Right ventricle myocardium superior (tissue), 1 donor: Measurements from ENCODE around the gene HIBADH. TPM values are rescaled to one million over a fixed set of nuclear protein-coding genes. Genes with fewer than 3 reads are reported as not detected.

Experiments
- ATAC-seq: fragments of 200-7000 bp; cut with Tn5 transposase; one replicate; pipeline ENCODE4 v1.9.1; 2020; ENCODE audit warnings: mild to moderate bottlenecking; ENCODE audit not compliant: poor library complexity
- DNase-seq: peaks from one replicate; pipeline ENCODE4 v3.0.0-alpha.2; 2020
- intact Hi-C: fragments of 100-400 bp; cut with DNase I; formaldehyde crosslinking; loops from one replicate; pipeline ENCODE4 v1.11.2; 2022
- total RNA-seq: library from RNA; stranded (reverse); fragmentation: NEBNext Ultra II Directional; extraction: Animal tissue kit (Norgen Biotek cat#: 25700); gene quantifications from one replicate; pipeline ENCODE4 v1.2.1, GENCODE V29; 2021
- donor health status: DM: no; HTN: yes; CAD: no; lungs with severe emphysema.

Gene HIBADH
- total RNA-seq, 1 donor from 2014 or later: 113 TPM

DNA sequence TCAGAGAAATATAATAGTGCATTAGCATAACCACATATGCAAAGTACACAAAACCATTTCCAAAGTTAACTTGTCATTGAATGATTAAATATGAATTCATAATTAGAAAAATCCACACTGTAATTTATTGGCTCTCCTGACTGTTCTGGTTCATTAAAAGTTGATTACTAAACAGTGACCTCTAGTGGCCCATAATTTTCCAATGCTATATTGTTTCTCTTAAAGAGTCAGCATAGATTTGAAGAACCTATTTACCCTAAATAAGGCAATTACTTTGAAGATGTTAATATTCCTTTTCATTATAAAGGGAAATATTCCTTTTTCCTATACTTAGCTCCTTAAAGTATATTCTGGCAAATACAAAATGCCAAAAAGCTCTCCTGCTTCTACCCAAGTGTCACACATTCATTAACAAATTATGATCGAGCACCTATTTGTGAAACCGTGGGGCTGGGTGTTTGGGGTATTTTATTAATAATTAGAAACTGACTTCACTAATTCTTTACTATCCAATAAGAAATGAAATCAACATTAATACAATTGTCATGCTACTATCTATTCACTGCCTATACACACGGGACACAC, 86.2 kb downstream of the HIBADH start:
- ATAC-seq (peak; percentile 73), DNase-seq (no peak)
- intact Hi-C loops: no loop called here

DNA sequence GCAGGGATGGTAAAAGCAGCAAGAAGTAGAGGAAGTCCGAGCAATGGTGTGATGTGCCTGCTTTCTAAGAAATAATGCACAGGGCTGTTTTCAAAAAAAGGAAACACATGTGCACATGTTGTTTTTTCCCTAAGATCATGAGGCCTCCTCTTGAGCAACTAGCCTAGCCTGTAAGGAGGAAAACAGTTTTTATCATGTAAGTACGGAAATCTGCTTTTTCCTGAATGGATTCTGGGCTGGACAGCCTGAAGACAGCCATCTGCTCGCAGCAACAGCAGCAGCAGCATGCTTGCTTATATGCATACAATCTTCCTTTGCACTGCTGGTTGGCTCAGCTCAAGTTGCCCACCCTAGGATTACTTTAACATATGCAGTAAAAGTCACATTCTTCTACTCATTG, 87.1 kb downstream of the HIBADH start:
- DNase-seq (no peak), ATAC-seq (no peak)
- intact Hi-C loops: no loop called here

DNA sequence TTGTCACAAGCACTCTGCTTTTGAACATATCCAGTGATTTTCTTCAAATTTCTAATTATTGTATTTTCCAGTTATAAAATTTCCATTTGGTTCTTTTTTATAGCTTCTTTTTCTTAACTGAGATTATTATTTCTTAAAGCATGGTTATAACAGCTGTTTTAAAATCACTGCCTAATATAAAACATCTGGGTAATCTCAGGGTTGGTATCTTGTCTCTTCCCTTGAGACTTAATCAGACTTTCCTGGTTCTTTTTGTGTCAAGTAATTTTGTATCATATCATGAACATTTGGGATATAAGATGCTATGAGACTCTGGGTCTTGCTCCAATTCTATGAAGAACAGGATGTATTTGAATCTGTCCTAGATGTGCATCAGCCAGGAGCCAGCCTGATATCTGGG, 93.6 kb downstream of the HIBADH start:
- intact Hi-C loops: no loop called here
- ATAC-seq: no peak
- DNase-seq: no peak

DNA sequence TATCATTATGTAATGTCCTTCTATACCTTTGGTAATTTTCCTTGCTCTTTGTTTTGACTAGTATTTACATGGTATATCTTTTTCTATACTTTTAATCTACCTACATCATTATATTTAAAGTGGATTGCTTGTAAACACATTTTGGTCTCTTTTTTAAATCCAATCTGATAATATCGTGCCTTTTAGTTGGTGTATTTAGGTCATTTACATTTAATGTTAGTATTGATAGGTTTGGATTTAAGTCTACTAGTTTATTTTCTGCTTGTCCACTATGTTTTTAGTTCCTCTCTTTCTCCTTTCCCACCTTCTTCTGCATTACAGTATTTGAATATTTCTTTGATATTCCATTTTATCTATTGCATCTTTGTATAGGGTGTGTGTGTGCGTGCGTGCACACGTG, 95.4 kb downstream of the HIBADH start:
- ATAC-seq: no peak
- intact Hi-C loops: no loop called here
- no peak for DNase-seq

DNA sequence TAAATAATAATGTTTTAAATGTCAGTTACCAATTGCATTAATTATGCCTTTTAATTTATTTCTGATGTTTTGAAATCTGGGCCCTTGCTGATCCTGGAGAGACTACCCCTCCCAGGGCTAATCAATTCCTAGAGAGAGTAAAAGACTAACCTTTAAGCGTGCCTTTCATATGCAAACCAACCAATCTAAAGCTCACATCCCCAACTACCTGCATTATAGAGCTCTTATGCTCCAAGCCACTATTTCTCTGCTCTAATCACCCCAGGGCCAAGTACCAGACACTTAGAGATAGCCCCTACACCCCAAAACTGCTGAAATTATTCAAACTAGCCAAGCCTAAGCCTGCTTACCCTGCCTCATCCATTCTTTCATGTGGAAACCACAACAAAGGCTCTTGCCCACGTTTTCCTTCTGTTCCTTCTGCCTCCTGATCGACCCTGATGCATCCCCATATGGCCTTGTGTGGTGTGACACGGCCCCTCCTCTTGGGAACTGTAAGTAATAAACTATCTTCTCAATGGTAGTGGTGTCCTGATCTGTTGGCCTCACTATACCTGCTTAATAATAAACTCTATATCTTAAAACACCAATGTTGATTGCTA, 97.7 kb downstream of the HIBADH start:
- ATAC-seq: no peak

DNA sequence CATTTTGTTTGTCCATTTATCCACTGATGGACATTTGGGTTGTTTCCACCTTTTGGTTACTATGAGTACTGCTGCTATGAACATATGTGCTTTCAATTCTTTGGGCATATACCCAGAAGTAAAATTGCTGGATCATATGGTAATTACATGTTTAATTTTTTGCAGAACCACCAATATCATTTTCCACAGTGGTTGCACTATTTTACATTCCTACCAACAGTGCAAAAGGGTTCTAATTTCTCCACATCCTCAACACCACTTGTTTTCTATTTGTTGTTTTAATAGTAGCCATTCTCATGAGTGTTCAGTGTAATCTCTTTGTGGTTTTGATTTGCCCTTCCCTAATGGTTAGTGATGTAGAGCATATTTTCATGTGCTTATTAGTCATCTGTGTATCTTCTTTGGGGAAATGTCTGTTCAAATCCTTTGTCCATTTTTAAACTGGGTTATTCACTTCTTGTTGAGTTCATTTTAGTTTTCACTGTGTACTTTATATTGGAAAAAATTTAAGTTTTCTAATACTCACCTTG, 101.9 kb downstream of the HIBADH start:
- DNase-seq (no peak), ATAC-seq (no peak)
- intact Hi-C loops: no loop called here

More for the DNA sequence above, 97.7 kb downstream of the HIBADH start:
- no peak for DNase-seq
- intact Hi-C loops: no loop called here

DNA sequence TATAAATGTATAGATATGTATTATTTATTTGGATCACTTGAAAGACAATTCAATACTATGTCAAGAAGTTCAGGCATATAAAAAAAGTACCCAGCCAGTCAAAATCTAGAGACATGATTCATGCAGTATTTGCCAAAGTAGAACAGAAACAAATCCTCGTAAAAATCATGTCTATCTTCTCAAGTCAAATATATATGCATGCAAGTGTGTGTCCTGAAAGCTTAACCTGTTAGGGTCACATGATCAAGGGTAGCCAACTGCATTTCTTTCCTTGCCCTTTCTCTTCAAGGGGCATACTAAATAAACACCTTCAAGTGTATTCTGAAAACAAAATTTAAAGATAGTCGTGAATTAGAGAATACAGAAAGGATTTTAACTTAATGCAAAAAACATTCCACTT, 107.0 kb downstream of the HIBADH start:
- ATAC-seq: no peak
- DNase-seq: no peak
- intact Hi-C loops: no loop called here

DNA sequence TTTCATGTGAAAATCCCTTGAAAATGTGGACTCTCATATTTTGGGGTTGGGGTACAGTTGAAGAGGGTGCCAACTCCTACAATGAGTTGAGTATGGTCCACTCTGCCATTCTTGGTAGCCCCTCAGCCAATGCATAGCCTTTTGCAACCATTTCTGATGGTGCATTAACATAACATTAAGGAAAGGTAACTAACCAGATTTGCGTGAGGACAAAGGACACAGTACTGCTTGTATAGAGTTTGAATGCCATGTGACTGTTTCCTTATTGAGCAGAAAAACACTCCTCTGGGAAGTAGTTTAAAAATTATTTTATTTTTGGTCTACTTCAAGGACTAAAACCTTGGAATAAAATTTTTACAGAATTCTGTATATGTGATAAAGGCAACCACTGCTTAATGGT, 107.9 kb downstream of the HIBADH start:
- ATAC-seq: no peak
- DNase-seq: no peak
- intact Hi-C loops: no loop called here

DNA sequence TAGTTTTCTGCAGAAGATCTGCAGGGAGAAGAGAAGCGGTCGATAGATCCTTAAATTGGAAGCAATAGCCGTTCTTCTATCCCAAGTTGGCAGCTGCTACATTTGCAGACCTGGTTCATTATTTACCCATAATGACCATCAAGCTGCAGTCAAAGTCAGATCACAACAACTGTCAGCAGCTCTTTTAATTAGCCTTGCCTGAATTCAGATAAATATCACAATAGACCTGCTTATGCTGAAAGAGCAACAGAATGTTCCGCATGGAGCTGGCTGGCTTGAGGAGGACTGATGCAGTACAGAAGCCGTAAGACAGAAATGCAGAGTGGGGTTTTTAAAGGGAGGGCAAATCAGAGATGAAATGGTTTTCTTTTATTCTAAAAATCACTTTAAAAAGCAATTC, 109.4 kb downstream of the HIBADH start:
- DNase-seq: no peak
- ATAC-seq: no peak
- intact Hi-C loops: no loop called here

DNA sequence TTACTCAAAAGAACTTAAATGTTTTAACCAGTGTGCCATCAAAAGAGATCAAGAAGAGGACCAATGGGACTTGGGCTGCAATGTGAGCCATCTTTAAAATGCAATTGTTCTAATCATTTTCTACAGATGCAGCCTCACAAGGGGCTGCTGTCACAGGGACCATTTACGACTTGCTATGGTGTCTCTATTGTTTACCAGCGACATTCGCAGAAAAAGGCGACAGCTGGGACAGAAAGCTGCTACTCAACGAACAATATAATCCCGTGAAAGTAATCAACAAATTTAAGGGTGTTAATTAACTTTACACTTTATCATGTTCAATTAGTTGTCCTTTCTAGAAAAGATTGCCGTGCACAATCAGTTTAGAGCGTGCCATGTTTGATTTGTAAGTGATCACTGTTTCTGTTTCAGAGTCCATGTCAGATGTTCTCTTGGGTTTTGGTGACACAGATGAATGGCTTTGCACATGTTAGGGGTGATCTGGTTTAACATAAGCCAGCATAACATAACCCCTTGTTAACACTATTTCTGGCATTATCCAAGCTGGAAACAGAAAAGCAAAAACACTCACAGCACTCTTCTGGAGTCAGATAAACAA, 110.8 kb downstream of the HIBADH start:
- no peak for DNase-seq
- ATAC-seq: no peak
- intact Hi-C loops: no loop called here

DNA sequence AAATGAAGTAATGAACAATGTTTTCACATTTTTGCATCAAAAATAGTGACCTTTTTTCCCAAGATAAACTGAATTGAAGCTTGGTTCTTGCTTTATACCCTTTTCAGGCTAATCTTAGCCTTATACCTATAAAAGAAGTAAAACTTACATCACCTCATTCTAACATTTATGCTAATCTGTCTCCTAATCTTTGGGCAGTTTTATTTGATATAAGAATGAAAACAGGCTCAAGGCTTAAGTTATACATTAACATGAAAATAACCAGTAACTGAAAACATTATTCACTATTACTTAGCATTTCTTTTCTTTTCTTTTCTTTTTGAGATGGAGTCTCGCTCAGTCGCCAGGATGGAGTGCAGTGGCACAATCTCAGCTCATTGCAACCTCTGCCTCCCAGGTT, 113.1 kb downstream of the HIBADH start:
- DNase-seq: no peak
- intact Hi-C loops: no loop called here
- no peak for ATAC-seq

DNA sequence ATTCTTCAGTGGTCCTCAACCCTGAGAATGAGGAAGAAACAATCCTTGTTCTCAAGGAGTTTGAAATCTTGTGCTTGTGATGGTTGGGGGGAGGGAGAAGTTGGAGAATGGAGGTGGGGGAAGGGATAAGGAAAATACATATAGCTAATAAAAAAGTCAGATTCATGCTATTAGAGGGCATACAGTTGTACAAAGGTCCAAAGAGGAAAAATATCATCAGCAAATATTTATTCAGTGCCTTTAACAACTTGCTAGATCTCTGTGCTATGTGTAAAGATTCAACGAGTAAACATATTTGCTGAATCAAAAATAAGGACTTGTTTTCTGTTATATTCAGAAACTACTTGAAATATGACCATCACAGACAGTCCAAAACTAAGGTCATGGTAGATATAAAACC, 114.4 kb downstream of the HIBADH start:
- intact Hi-C loops: no loop called here
- DNase-seq (no peak), ATAC-seq (no peak)

DNA sequence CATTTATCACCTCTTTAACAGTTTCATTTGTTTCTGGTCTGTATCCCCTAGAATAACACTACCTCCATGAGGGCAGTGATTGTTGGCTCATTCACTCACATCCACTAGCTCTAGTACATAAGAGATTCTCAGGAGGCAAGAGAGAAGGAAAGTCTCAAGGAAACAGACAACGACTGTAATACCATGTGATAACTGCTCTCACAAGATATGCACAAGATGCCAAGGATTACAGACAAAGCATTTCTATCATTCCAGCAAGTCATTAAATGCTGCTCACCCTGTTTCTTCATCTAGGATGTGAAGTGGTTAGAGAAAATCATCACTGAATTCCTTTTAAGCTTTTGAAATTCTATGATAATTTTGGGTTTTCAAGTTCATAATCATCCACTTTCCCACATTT, 115.3 kb downstream of the HIBADH start:
- ATAC-seq: no peak
- intact Hi-C loops: no loop called here
- DNase-seq: no peak

DNA sequence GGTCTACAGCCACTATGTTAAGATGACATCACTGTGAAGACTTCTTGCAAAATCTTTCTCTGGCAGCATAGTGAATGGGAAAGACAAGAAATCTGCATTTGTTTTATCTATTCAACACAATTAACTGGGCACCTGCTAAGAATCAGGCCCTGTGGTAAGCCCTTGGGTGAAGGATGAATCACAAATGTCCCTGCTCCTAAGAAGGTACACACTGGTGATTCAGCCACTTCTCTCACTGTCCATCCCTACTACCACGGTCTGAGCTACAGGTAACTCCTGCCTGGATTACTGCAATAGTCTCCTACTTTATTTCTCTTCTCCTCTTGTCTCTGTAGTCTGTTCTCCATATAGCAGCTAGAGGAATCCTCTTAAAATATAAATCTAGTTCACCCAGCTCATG, 116.1 kb downstream of the HIBADH start:
- intact Hi-C loops: no loop called here
- no peak for ATAC-seq
- DNase-seq: no peak

DNA sequence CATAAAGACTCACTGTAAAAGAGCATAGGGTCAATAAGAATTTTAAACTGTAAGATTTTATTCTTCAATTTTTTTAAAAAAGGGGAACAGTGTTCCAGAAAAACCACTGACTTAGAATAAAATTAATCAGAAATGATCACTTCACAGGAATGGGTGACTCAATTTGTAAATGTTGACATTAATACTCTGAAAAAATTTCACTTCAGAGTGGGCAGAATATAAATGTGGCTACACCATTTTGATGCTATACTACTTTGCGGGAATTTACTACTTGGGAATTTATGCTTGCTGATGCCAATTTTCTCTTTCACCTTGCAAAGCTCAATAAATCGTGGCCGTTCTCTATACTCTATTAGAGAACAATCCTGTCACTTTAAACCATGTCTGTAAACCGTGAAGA, 126.9 kb downstream of the HIBADH start:
- intact Hi-C loops: no loop called here
- DNase-seq: no peak
- ATAC-seq: no peak

DNA sequence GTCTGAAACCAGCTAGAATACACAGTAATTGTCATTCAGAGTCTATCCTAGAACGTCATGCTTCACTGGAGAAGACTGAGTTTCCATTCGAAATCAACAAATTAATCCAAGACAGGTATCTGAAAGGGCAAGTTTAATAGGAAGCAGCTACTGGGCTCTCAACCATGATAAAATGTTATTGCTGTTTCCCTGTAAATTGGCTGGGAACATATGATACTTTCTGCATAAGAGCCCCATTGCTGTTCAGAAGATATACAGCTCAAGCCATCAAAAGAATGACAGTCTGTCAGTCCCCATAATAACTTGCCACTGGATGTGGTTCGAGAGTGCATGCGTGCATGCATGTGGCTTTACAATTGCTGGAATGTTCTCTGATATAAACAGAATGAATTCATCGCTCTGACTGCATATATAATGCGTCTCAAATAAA, 129.0 kb downstream of the HIBADH start:
- ATAC-seq: no peak
- DNase-seq: no peak
- intact Hi-C loops: no loop called here

DNA sequence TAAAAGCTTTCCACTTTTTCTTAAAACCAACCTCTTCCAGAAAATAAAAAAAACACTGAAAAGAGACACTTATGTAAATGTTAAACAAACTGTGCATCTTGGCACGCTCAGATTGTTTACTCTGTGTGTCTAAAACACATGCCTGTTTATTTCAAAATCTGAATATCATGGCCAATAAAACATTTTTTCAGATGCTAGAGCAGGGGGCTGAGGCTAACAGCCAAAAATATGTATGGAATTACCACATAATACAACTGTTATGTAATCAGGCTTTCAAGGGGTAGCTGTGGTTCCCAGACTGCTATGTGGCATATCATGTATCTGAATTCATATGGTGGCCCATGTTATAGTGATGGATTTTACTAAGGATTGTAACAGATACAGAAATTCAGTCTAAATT, 130.4 kb downstream of the HIBADH start:
- ATAC-seq: no peak
- intact Hi-C loops: no loop called here
- DNase-seq: no peak

DNA sequence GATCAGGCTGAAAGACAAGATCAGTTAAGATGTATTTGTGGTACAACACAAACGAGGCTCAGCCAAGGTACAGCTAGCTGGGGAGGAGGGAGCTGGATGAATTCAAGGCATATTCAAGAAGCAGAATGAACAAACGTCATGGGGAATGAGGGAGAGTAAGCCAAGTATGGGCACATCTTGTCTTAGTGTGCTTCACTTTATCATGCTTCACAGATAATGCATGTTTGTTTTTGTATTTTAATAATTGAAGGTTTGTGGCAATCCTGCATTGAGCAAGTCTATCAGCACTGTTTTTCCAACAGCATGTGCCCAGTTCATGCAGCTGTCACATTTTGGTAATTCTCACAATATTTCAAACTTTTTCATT, 135.4 kb downstream of the HIBADH start:
- no peak for ATAC-seq
- intact Hi-C loops: no loop called here
- no peak for DNase-seq

DNA sequence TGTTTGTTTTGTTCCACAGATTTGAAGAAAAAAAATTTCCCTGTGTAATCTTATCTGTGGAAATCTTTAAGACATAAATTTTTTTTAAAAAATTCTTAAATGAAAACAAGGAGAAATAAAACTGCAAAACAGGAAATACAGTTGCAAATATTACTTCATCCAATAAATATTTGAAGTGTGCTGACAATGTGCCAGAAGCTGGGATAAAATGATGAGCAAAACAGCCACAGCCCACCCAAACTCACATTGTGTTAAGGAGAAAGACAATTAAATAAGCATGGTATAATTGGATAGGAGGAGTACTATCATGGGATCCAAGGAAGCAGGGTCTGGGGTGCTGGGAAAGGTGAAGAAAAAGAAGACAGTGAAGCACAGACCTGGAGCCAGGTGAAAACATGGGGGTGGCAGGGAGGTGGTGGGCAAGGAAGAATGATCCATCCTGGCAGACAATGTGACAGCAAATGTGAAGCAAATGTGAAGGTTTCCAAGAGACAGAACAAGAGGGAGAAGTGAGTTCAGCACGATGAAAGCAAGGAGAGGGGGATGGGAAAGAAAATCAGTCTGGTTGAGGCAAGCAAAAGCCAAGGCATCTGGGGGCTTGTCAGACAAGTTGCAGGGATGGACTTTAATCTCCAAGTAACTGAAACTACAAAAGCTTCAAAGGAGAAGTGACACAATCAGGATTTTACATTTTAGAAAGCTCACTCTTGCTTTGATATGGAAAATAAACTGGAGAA, 135.9 kb downstream of the HIBADH start:
- intact Hi-C loops: no loop called here
- no peak for ATAC-seq
- no peak for DNase-seq

DNA sequence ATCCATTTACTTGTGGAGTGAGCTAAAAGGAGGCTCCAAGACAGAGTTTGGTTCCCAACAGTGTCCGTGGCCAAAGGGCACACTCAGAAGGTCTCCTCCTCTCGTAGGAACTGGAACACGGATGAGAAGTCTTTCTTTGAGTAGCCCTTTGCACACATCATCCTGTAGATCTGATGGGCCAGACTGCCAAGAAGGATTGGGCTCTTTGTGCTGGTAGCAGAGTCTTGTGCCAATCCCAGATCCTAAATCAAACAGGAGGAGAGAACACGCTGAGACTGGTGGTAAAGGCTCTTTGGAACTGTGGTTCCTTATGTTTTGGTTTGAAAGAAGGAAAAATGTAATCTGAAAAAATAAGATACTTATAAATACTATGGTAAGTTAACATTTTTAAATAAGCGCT, 136.6 kb downstream of the HIBADH start:
- ATAC-seq: no peak
- intact Hi-C loops: no loop called here
- no peak for DNase-seq
